Liver (tissue), 3 donors: ENCODE measurements around the gene ADH1A.

Experiments
- ATF3 ChIP-seq: IDR thresholded peaks from 2 replicates; pipeline ENCODE4 v1.6.1; 2016; ENCODE audit warnings: antibody characterized with exemption
- CTCF ChIP-seq: fragments of 150-350 bp; IDR thresholded peaks from 2 replicates; pipeline ENCODE4 v1.5.1; 2017; ENCODE audit warnings: improper control_type of control experiment, low read depth, low read length; ENCODE audit not compliant: missing input control
- FOXA1 ChIP-seq: IDR thresholded peaks from 2 replicates; pipeline ENCODE4 v1.6.1; 2016; ENCODE audit warnings: antibody characterized with exemption
- GABPA ChIP-seq, 2 donors: IDR thresholded peaks in 1 of 2; conservative IDR thresholded peaks in 1 of 2; 2 replicates each; pipeline ENCODE4 v1.6.1; 2016; ENCODE audit warnings: antibody characterized with exemption in 2 of 2, mild to moderate bottlenecking in 1 of 2, moderate library complexity in 1 of 2
- JUND ChIP-seq, 2 donors: IDR thresholded peaks; 2 replicates each; pipeline ENCODE4 v1.6.1; 2016; ENCODE audit warnings: antibody characterized with exemption in 2 of 2
- MAX ChIP-seq: IDR thresholded peaks from 2 replicates; pipeline ENCODE4 v1.6.1; 2016; ENCODE audit warnings: antibody characterized with exemption
- RAD21 ChIP-seq, 2 donors: IDR thresholded peaks; 2 replicates each; pipeline ENCODE4 v1.6.1; 2016; ENCODE audit warnings: antibody characterized with exemption in 2 of 2, mild to moderate bottlenecking in 2 of 2
- REST ChIP-seq: IDR thresholded peaks from 2 replicates; pipeline ENCODE4 v1.6.1; 2016; ENCODE audit warnings: antibody characterized with exemption, mild to moderate bottlenecking
- SP1 ChIP-seq: IDR thresholded peaks from 2 replicates; pipeline ENCODE4 v1.6.1; 2018; ENCODE audit warnings: antibody characterized with exemption, mild to moderate bottlenecking
- YY1 ChIP-seq: IDR thresholded peaks from 2 replicates; pipeline ENCODE4 v1.6.1; 2016; ENCODE audit warnings: antibody characterized with exemption, mild to moderate bottlenecking
- donor health status: healthy.
- donor health status: healthy.

GRCh38 chr4:99275050-99275449 is 15.7 kb downstream of the ADH1A start:
- TF ChIP-seq CTCF, result no peak
- TF ChIP-seq JUND (IDR thresholded peaks at IDR 0.05), result no peak
- TF ChIP-seq YY1, result no peak
- TF ChIP-seq REST, result no peak
- TF ChIP-seq RAD21 (IDR thresholded peaks at IDR 0.05), result no peak
- no peak for TF ChIP-seq FOXA1
- no peak for TF ChIP-seq ATF3
- no peak for TF ChIP-seq MAX
- no peak for TF ChIP-seq GABPA (IDR thresholded peaks at IDR 0.05 in 1 of 2, conservative IDR thresholded peaks at IDR 0.05 in 1 of 2)
- no peak for TF ChIP-seq SP1
